ENCODE results near the gene HIRIP3. TPM values are rescaled to one million over a fixed set of nuclear protein-coding genes. Genes with fewer than 3 reads are reported as not detected.

The HIRIP3 gene
- total RNA-seq, 1 donor from 2014 or later = 31.8 TPM

GRCh38 chr16:29985271-29985811, 10.1 kb downstream of the HIRIP3 start:
- H3K36me3 Mint-ChIP-seq (ENCODE audit: low read depth) = peaks cover 13% of the 10 kb centered on the region
- H3K9me3 Mint-ChIP-seq = no peaks in the 10 kb centered on the region

GRCh38 chr16:29984764-29985147, 10.7 kb downstream of the HIRIP3 start:
- no peak overlapping the region for H3K27ac Mint-ChIP-seq (ENCODE audit: unreplicated experiment)
- no peaks in the 10 kb centered on the region for H3K27me3 Mint-ChIP-seq (ENCODE audit: low read depth)
- H3K4me1 Mint-ChIP-seq = peaks cover 13% of the 10 kb centered on the region
- H3K4me3 Mint-ChIP-seq = no peak overlapping the region
- no peak for DNase-seq (ENCODE audit: low read depth, low spot score)
- H3K36me3 Mint-ChIP-seq (ENCODE audit: low read depth) = peaks cover 13% of the 10 kb centered on the region
- no peak for TF ChIP-seq CTCF (conservative IDR thresholded peaks at IDR 0.05)
- H3K9me3 Mint-ChIP-seq = no peaks in the 10 kb centered on the region

More at GRCh38 chr16:29985271-29985811, 10.1 kb downstream of the HIRIP3 start:
- Mint-ChIP-seq H3K4me3 (no peak overlapping the region), H3K27me3 (ENCODE audit: low read depth) (no peaks in the 10 kb centered on the region), H3K4me1 (peaks cover 13% of the 10 kb centered on the region), H3K27ac (ENCODE audit: unreplicated experiment) (peak overlapping the region; percentile 27)
- TF ChIP-seq CTCF (conservative IDR thresholded peaks at IDR 0.05) = no peak
- DNase-seq (ENCODE audit: low read depth, low spot score) = no peak

GRCh38 chr16:29984137-29984763, 11.2 kb downstream of the HIRIP3 start:
- no peak for DNase-seq (ENCODE audit: low read depth, low spot score)
- Mint-ChIP-seq H3K27me3 (ENCODE audit: low read depth) (no peaks in the 10 kb centered on the region), H3K9me3 (no peaks in the 10 kb centered on the region), H3K4me3 (no peak overlapping the region), H3K4me1 (peaks cover 13% of the 10 kb centered on the region), H3K27ac (ENCODE audit: unreplicated experiment) (no peak overlapping the region), H3K36me3 (ENCODE audit: low read depth) (peaks cover 13% of the 10 kb centered on the region)
- TF ChIP-seq CTCF (conservative IDR thresholded peaks at IDR 0.05) = no peak

- H3K27me3 Mint-ChIP-seq (ENCODE audit: low read depth) = no peaks in the 10 kb centered on the region
- no peak overlapping the region for H3K4me3 Mint-ChIP-seq
- no peaks in the 10 kb centered on the region for H3K9me3 Mint-ChIP-seq
- peaks cover 16% of the 10 kb centered on the region for H3K36me3 Mint-ChIP-seq (ENCODE audit: low read depth)
- peaks cover 8% of the 10 kb centered on the region for H3K4me1 Mint-ChIP-seq
- no peak for TF ChIP-seq CTCF (conservative IDR thresholded peaks at IDR 0.05)
- no peak overlapping the region for H3K27ac Mint-ChIP-seq (ENCODE audit: unreplicated experiment)
- DNase-seq (ENCODE audit: low read depth, low spot score) = no peak
These were observed 11.8 kb downstream of the HIRIP3 start for GRCh38 chr16:29983420-29984136.

GRCh38 chr16:29982560-29983419, 12.6 kb downstream of the HIRIP3 start:
- Mint-ChIP-seq H3K36me3 (ENCODE audit: low read depth) (peaks cover 16% of the 10 kb centered on the region), H3K9me3 (no peaks in the 10 kb centered on the region), H3K27me3 (ENCODE audit: low read depth) (no peaks in the 10 kb centered on the region), H3K27ac (ENCODE audit: unreplicated experiment) (no peak overlapping the region), H3K4me3 (no peak overlapping the region), H3K4me1 (peaks cover under 1% of the 10 kb centered on the region)
- TF ChIP-seq CTCF (conservative IDR thresholded peaks at IDR 0.05) = no peak
- no peak for DNase-seq (ENCODE audit: low read depth, low spot score)

All from neural crest cell (in vitro differentiated cells).